Measurements from ENCODE around the gene MICAL2.

MICAL2 gene

DNA sequence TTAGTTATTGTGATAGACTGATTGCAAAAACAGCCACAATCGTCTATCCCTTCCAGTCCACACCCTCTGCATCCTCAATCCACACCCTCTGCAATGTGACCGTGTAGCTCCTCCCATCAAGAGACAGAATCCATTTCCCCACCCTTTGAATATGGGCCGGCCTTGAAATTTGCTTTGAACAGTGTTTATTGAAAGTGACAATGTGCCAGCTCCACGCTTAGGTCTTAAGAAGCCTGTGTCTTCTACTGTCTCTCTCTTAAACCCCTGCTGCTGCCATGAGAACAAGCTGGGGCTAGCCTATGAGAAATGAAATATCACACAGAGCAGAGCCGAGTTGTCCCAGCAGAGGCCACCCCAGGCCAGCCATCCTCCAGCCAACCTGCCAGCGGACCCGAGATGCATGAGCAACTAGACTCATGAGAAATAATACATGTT, 22.3 kb upstream of the MICAL2 start:
- Histone ChIP-seq H3K27ac (no peak overlapping the region), H3K9me3 (ENCODE audit: control insufficient read depth, low read length) (no peaks in the 10 kb centered on the region), H3K9ac (no peak overlapping the region), H3K79me2 (no peaks in the 10 kb centered on the region), H3K27me3 (ENCODE audit: control insufficient read depth, insufficient read depth, low read length) (no peaks in the 10 kb centered on the region), H2AFZ (no peak overlapping the region), H3K4me2 (ENCODE audit: low read length) (no peak overlapping the region), H3K4me3 (ENCODE audit: low read depth, low read length) (no peak overlapping the region), H3K36me3 (ENCODE audit: control insufficient read depth, insufficient read depth, low read length) (no peaks in the 10 kb centered on the region), H3K4me1 (no peaks in the 10 kb centered on the region)
- no peak for TF ChIP-seq CTCF (IDR thresholded peaks at IDR 0.05)

- Histone ChIP-seq H3K79me2 (no peaks in the 10 kb centered on the region), H3K36me3 (ENCODE audit: control insufficient read depth, insufficient read depth, low read length) (no peaks in the 10 kb centered on the region), H3K27me3 (ENCODE audit: control insufficient read depth, insufficient read depth, low read length) (no peaks in the 10 kb centered on the region), H3K4me3 (ENCODE audit: low read depth, low read length) (no peak overlapping the region), H3K27ac (no peak overlapping the region), H3K4me1 (no peaks in the 10 kb centered on the region), H3K9me3 (ENCODE audit: control insufficient read depth, low read length) (no peaks in the 10 kb centered on the region), H3K4me2 (ENCODE audit: low read length) (no peak overlapping the region), H3K9ac (no peak overlapping the region), H2AFZ (no peak overlapping the region)
- TF ChIP-seq CTCF (IDR thresholded peaks at IDR 0.05): no peak
Observed at GRCh38 chr11:12088531-12088930, 21.9 kb upstream of the MICAL2 start.

DNA sequence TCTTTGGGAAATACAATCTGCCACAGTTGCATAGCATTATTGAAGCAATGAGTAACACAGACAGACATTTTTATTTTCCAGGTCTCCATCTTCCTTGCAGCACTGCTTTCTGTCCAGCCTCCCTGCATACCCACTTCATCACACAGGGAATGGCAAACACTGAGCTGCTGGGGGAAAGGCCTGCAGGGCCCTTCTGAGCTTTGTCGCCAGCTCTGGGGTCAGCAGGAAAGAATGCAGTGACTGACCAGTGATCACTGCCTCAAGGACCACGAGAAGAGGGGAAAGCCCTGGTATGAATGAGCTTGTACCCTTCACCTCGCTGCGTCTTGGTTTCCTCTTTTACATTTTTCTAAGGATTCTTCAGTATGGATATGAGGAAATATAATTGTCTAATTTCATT, 21.3 kb upstream of the MICAL2 start:
- Histone ChIP-seq H3K27ac (no peak overlapping the region), H3K27me3 (ENCODE audit: control insufficient read depth, insufficient read depth, low read length) (no peaks in the 10 kb centered on the region), H3K79me2 (no peaks in the 10 kb centered on the region), H3K4me3 (ENCODE audit: low read depth, low read length) (no peak overlapping the region), H3K4me1 (no peaks in the 10 kb centered on the region), H3K4me2 (ENCODE audit: low read length) (no peak overlapping the region), H3K36me3 (ENCODE audit: control insufficient read depth, insufficient read depth, low read length) (no peaks in the 10 kb centered on the region), H3K9me3 (ENCODE audit: control insufficient read depth, low read length) (no peaks in the 10 kb centered on the region), H3K9ac (no peak overlapping the region), H2AFZ (no peak overlapping the region)
- no peak for TF ChIP-seq CTCF (IDR thresholded peaks at IDR 0.05)

GRCh38 chr11:12089473-12089872, 20.9 kb upstream of the MICAL2 start:
- no peak overlapping the region for H3K27ac ChIP-seq
- H3K9ac ChIP-seq: no peak overlapping the region
- H3K9me3 ChIP-seq (ENCODE audit: control insufficient read depth, low read length): no peaks in the 10 kb centered on the region
- no peaks in the 10 kb centered on the region for H3K36me3 ChIP-seq (ENCODE audit: control insufficient read depth, insufficient read depth, low read length)
- no peak overlapping the region for H2AFZ ChIP-seq
- H3K4me3 ChIP-seq (ENCODE audit: low read depth, low read length): no peak overlapping the region
- no peak overlapping the region for H3K4me2 ChIP-seq (ENCODE audit: low read length)
- H3K27me3 ChIP-seq (ENCODE audit: control insufficient read depth, insufficient read depth, low read length): no peaks in the 10 kb centered on the region
- no peaks in the 10 kb centered on the region for H3K79me2 ChIP-seq
- TF ChIP-seq CTCF (IDR thresholded peaks at IDR 0.05): no peak
- no peaks in the 10 kb centered on the region for H3K4me1 ChIP-seq

DNA sequence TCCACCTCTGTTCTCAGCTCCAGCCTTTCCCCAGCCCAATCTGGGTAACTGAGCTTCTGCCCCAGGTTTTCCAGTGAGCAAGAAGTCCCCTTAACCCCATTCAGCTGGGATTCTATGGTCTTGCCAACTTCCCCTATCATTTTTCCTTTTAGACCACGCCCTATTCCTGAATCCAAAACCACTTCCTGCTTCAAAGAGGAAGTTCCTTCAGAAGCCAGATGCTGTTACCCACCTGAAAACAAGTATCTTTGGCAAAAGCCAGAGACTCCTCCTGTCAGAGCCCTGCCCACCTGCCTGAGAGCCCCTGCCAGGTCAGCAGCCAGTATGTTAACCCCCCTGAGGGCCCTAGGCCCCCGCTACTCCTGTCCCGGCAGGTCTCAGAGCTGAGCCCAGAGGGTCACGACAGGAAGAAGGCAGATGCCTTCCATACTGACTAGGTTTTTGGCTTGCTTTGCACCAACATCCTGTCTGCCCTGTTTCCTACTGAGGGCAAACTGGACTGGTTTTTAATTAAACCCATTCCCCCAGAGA, 20.3 kb upstream of the MICAL2 start:
- H2AFZ ChIP-seq: no peak overlapping the region
- no peak overlapping the region for H3K4me3 ChIP-seq (ENCODE audit: low read depth, low read length)
- no peak for TF ChIP-seq CTCF (IDR thresholded peaks at IDR 0.05)
- H3K79me2 ChIP-seq: no peaks in the 10 kb centered on the region
- no peaks in the 10 kb centered on the region for H3K9me3 ChIP-seq (ENCODE audit: control insufficient read depth, low read length)
- H3K36me3 ChIP-seq (ENCODE audit: control insufficient read depth, insufficient read depth, low read length): no peaks in the 10 kb centered on the region
- no peaks in the 10 kb centered on the region for H3K4me1 ChIP-seq
- H3K27me3 ChIP-seq (ENCODE audit: control insufficient read depth, insufficient read depth, low read length): no peaks in the 10 kb centered on the region
- H3K4me2 ChIP-seq (ENCODE audit: low read length): no peak overlapping the region
- H3K9ac ChIP-seq: no peak overlapping the region
- no peak overlapping the region for H3K27ac ChIP-seq

Measured in parathyroid adenoma (tissue), 2 donors.